HEK293 (cell line): ENCODE data around the gene CD300LF.

Experiments
- CTCF ChIA-PET: fragments of 350-600 bp; formaldehyde crosslinking; extraction: SDS; loops from one replicate; lab custom pipeline; 2021; ENCODE audit warnings: antibody characterized with exemption; lab: Yijun Ruan, JAX
- POLR2A ChIA-PET: fragments of 300-600 bp; formaldehyde crosslinking; extraction: SDS; loops from one replicate; lab custom pipeline; 2020; ENCODE audit warnings: antibody characterized with exemption, inconsistent platforms; lab: Yijun Ruan, JAX
- H3K27ac ChIP-seq: fragments of 200-500 bp; sonication (Bioruptor generic); 2 replicates; pipeline ENCODE4 v1.5.1; 2014; ENCODE audit warnings: low read depth, low read length, control low read depth, inconsistent platforms; ENCODE audit errors: extremely low read depth
- H3K36me3 ChIP-seq, 2 experiments: fragments of 200-500 bp in 1 of 2; sonication (Bioruptor generic) in 1 of 2; 1 replicate in 1 of 2; 2 replicates in 1 of 2; pipeline ENCODE4 v1.5.1; 2014 to 2017; ENCODE audit warnings: inconsistent platforms in 2 of 2, low read length in 2 of 2; ENCODE audit not compliant: control insufficient read depth in 2 of 2, insufficient read depth in 1 of 2
- H3K4me1 ChIP-seq: fragments of 200-500 bp; sonication (Bioruptor generic); 2 replicates; pipeline ENCODE4 v1.5.1; 2014; ENCODE audit warnings: mild to moderate bottlenecking, low read length, inconsistent platforms; ENCODE audit not compliant: control insufficient read depth, insufficient read depth
- H3K4me3 ChIP-seq: 2 replicates; pipeline ENCODE4 v1.5.1; 2011; ENCODE audit warnings: low read depth, mild to moderate bottlenecking, control low read depth, low read length, moderate library complexity
- H3K9me3 ChIP-seq: fragments of 200-500 bp; sonication (Bioruptor generic); 2 replicates; pipeline ENCODE4 v1.5.1; 2014; ENCODE audit warnings: low read depth, low read length, inconsistent platforms; ENCODE audit not compliant: control insufficient read depth, insufficient read depth
- KLF10 ChIP-seq: fragments of 450-650 bp; IDR thresholded peaks from 2 replicates; pipeline ENCODE4 v1.5.1; 2018; ENCODE audit warnings: missing biosample characterization, mild to moderate bottlenecking, missing genetic modification characterization
- MEIS1 ChIP-seq: sonication (generic); formaldehyde crosslinking; IDR thresholded peaks from 2 replicates; pipeline ENCODE4 v1.8.1; 2022; ENCODE audit warnings: missing genetic modification reagents, mild to moderate bottlenecking, borderline replicate concordance
- RBAK ChIP-seq: fragments of 450-650 bp; formaldehyde crosslinking; IDR thresholded peaks from 2 replicates; pipeline ENCODE4 v1.5.1; 2016; ENCODE audit warnings: missing biosample characterization, missing genetic modification characterization
- REPIN1 ChIP-seq: fragments of 450-650 bp; formaldehyde crosslinking; IDR thresholded peaks from 2 replicates; pipeline ENCODE4 v1.5.1; 2017; ENCODE audit warnings: missing biosample characterization, missing genetic modification characterization, low read depth
- ZNF214 ChIP-seq: fragments of 450-650 bp; formaldehyde crosslinking; IDR thresholded peaks from 2 replicates; pipeline ENCODE4 v1.5.1; 2017; ENCODE audit warnings: missing biosample characterization, mild to moderate bottlenecking, missing genetic modification characterization, borderline replicate concordance
- ZNF366 ChIP-seq: fragments of 450-650 bp; formaldehyde crosslinking; conservative IDR thresholded peaks from 2 replicates; pipeline ENCODE4 v1.5.1; 2016; ENCODE audit warnings: missing biosample characterization, missing genetic modification characterization
- ZNF37A ChIP-seq: fragments of 450-650 bp; IDR thresholded peaks from 2 replicates; pipeline ENCODE4 v1.5.1; 2018; ENCODE audit warnings: missing biosample characterization, missing genetic modification characterization
- ZNF423 ChIP-seq: fragments of 450-650 bp; formaldehyde crosslinking; IDR thresholded peaks from 2 replicates; pipeline ENCODE4 v1.5.1; 2016; ENCODE audit warnings: missing biosample characterization, missing genetic modification characterization
- ZNF501 ChIP-seq: fragments of 450-650 bp; formaldehyde crosslinking; IDR thresholded peaks from 2 replicates; pipeline ENCODE4 v1.5.1; 2016; ENCODE audit warnings: missing biosample characterization, missing genetic modification characterization
- ZNF529 ChIP-seq: fragments of 450-650 bp; formaldehyde crosslinking; IDR thresholded peaks from 2 replicates; pipeline ENCODE4 v1.5.1; 2017; ENCODE audit warnings: missing genetic modification characterization, missing biosample characterization; ENCODE audit not compliant: insufficient replicate concordance
- ZNF621 ChIP-seq: fragments of 450-650 bp; formaldehyde crosslinking; IDR thresholded peaks from 2 replicates; pipeline ENCODE4 v1.5.1; 2017; ENCODE audit warnings: missing biosample characterization, missing genetic modification characterization
- TF ChIP-seq, protein P1 (sequence below): fragments of 450-650 bp; IDR thresholded peaks from 2 replicates; pipeline ENCODE4 v1.5.1; 2018; ENCODE audit warnings: missing biosample characterization, mild to moderate bottlenecking, missing genetic modification characterization
- TF ChIP-seq, protein P2 (sequence below): fragments of 450-650 bp; formaldehyde crosslinking; IDR thresholded peaks from 2 replicates; pipeline ENCODE4 v1.5.1; 2017; ENCODE audit warnings: missing biosample characterization, missing genetic modification characterization
- TF ChIP-seq, protein P3 (sequence below): fragments of 450-650 bp; formaldehyde crosslinking; conservative IDR thresholded peaks from 2 replicates; pipeline ENCODE4 v1.5.1; 2016; ENCODE audit warnings: low read depth, missing biosample characterization, missing genetic modification characterization

The CD300LF gene

DNA sequence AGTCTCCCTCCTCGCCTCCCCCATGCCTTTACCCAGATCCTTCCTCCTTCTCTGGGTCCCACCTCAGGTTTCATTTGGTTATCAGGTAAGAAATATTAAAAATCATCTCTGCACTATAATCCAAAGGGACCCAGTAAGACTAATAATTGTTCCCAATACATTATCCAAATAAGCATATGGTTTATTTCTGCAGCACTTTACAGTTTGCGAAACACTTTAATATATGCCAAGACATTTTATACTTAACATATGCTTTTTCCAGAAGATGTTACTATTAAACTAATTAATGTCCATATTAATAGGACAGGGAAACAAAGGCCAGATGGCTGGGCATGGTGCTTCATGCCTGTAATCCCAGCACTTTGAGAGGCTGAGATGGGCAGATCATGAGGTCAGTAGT is 33.3 kb downstream of the CD300LF start (continued):
- TF ChIP-seq, protein P1, sequence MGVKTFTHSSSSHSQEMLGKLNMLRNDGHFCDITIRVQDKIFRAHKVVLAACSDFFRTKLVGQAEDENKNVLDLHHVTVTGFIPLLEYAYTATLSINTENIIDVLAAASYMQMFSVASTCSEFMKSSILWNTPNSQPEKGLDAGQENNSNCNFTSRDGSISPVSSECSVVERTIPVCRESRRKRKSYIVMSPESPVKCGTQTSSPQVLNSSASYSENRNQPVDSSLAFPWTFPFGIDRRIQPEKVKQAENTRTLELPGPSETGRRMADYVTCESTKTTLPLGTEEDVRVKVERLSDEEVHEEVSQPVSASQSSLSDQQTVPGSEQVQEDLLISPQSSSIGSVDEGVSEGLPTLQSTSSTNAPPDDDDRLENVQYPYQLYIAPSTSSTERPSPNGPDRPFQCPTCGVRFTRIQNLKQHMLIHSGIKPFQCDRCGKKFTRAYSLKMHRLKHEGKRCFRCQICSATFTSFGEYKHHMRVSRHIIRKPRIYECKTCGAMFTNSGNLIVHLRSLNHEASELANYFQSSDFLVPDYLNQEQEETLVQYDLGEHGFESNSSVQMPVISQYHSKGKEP (tag by site-specific recombination), result no peak
- TF ChIP-seq RBAK (tag by site-specific recombination), result no peak
- TF ChIP-seq MEIS1 (CRISPR knock-in tag), result no peak
- no peak for TF ChIP-seq ZNF621
- TF ChIP-seq ZNF366, result no peak
- TF ChIP-seq ZNF501, result no peak
- TF ChIP-seq ZNF214, result no peak
- TF ChIP-seq, all 188 proteins: peak for 0

DNA sequence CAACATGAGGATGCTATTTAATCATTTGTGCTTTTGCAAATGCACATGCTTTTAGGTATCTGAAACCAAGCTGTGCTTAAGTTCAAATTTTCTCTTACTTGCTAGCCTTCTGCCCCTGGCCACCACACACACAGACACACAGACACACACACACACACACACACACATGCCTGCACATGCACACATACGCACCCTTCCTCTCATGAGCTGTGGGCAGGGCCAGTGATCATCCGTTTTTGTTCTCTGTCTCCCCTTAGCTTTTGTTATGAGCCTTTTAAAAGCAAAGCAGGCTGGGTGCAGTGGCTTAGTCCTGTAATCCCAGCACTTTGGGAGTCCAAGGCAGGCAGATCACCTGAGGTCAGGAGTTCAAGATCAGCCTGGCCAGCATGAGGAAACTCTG is 34.2 kb downstream of the CD300LF start:
- ChIA-PET CTCF (interaction anchor here (0.6 to 1.4 kb wide), 6 partner anchors 14 to 1068 kb away, joined by 3 to 10 read pairs (median 4); no protein-coding TSS in a partner anchor), POLR2A (no interaction called here)
- Histone ChIP-seq H3K36me3 (no peaks in the 10 kb centered on the region), H3K4me1 (no peaks in the 10 kb centered on the region), H3K4me3 (no peak overlapping the region), H3K9me3 (no peaks in the 10 kb centered on the region), H3K27ac (no peak overlapping the region)
- TF ChIP-seq, protein P2, sequence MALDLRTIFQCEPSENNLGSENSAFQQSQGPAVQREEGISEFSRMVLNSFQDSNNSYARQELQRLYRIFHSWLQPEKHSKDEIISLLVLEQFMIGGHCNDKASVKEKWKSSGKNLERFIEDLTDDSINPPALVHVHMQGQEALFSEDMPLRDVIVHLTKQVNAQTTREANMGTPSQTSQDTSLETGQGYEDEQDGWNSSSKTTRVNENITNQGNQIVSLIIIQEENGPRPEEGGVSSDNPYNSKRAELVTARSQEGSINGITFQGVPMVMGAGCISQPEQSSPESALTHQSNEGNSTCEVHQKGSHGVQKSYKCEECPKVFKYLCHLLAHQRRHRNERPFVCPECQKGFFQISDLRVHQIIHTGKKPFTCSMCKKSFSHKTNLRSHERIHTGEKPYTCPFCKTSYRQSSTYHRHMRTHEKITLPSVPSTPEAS (tag by site-specific recombination), result 0 out of 2 replicates have a peak, but pooled peaks have one; percentile 32
- TF ChIP-seq, protein P3, sequence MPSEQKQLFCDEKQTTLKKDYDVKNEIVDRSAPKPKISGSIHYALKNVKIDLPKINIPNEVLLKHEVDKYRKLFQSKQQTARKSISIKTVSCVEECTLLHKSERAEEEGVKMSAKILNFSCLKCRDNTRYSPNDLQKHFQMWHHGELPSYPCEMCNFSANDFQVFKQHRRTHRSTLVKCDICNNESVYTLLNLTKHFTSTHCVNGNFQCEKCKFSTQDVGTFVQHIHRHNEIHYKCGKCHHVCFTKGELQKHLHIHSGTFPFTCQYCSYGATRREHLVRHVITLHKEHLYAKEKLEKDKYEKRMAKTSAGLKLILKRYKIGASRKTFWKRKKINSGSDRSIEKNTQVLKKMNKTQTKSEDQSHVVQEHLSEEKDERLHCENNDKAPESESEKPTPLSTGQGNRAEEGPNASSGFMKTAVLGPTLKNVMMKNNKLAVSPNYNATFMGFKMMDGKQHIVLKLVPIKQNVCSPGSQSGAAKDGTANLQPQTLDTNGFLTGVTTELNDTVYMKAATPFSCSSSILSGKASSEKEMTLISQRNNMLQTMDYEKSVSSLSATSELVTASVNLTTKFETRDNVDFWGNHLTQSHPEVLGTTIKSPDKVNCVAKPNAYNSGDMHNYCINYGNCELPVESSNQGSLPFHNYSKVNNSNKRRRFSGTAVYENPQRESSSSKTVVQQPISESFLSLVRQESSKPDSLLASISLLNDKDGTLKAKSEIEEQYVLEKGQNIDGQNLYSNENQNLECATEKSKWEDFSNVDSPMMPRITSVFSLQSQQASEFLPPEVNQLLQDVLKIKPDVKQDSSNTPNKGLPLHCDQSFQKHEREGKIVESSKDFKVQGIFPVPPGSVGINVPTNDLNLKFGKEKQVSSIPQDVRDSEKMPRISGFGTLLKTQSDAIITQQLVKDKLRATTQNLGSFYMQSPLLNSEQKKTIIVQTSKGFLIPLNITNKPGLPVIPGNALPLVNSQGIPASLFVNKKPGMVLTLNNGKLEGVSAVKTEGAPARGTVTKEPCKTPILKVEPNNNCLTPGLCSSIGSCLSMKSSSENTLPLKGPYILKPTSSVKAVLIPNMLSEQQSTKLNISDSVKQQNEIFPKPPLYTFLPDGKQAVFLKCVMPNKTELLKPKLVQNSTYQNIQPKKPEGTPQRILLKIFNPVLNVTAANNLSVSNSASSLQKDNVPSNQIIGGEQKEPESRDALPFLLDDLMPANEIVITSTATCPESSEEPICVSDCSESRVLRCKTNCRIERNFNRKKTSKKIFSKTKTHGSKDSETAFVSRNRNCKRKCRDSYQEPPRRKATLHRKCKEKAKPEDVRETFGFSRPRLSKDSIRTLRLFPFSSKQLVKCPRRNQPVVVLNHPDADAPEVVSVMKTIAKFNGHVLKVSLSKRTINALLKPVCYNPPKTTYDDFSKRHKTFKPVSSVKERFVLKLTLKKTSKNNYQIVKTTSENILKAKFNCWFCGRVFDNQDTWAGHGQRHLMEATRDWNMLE (tag by site-specific recombination), result no peak
- TF ChIP-seq KLF10 (no peak), ZNF37A (tag by site-specific recombination) (no peak), ZNF529 (tag by site-specific recombination) (no peak), REPIN1 (tag by site-specific recombination) (no peak), ZNF423 (tag by site-specific recombination) (no peak)
- TF ChIP-seq, protein P1 (tag by site-specific recombination), result no peak
